HG03432 (cell line): Measurements from ENCODE around the gene IQSEC3.

ENCODE experiments used
- ATAC-seq: cut with Tn5 transposase; IDR thresholded peaks from one replicate; pipeline ENCODE4 v1.9.1; 2021; ENCODE audit warnings: mild to moderate bottlenecking, moderate library complexity; ENCODE audit not compliant: unreplicated experiment

IQSEC3 gene

GRCh38 chr12:78981-79380, 12.4 kb downstream of the IQSEC3 start:
- no peak for ATAC-seq

GRCh38 chr12:80681-81190, 14.2 kb downstream of the IQSEC3 start:
- no peak for ATAC-seq

GRCh38 chr12:82740-83139, 16.2 kb downstream of the IQSEC3 start:
- ATAC-seq: no peak

DNA sequence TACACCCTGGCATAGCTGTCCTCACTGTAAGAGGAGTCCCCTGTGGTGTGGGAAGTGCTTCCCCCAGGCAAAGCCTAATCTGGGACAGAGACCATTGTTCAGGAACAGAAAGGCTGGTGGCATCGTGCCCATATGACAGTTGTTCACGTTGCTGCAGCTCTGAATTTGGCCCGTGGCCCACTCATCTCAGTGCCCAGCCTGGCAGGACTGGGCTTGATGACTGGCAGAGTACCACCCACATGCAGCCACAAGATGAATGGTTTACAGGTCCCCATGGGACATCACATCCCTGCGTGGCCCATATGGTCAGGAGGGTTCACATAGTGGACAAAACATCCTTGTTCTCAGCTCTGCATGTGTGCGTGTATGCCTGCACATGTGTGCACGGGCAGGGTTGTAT, 17.5 kb downstream of the IQSEC3 start:
- no peak for ATAC-seq

DNA sequence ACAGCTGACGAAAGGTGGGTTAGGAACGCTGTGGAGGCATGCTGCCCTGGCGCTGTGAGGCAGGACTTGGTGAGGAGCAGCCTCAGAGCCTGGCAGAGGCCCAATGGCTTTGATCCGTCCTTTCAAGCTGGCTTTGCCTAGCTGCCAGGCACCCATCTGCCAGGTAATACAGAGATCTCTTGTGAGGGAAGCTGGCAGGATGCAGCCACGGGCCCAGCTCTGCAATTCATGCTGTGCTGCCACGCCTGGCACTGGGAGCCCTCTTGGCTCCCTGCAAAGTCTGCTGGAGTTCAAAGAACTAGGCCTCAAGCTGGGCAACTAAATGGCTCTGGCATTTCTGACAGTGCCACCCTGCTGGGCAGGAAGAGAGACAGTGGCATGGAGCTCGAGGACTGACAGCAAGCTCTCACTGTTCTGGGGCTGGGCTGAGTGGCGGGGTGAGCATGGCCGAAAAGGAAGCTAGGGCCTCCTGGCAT, 18.7 kb downstream of the IQSEC3 start:
- no peak for ATAC-seq

- ATAC-seq: no peak
These were observed 20.7 kb downstream of the IQSEC3 start for GRCh38 chr12:87315-87714.

DNA sequence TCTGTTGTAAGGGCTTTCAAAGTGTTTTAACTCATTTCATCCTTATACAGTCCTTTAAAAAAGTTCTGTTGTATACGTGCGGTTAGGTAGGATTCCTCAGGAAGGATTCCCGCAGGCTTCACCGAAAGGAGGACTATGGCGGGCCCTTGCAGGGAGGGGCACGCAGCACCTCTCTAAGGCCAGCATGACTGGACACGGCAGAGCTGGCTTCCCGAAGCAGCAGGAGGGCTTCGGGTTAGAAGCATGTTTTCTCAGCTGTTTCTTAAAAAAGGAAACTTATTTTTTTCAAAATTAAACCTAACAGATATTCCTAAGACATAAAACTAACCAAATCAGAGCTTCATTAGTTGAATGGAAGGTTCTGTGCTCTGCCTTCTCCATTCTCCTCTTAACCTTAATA, 21.3 kb downstream of the IQSEC3 start:
- ATAC-seq: no peak

- no peak for ATAC-seq
These were observed 23.1 kb downstream of the IQSEC3 start for GRCh38 chr12:89653-90052.

DNA sequence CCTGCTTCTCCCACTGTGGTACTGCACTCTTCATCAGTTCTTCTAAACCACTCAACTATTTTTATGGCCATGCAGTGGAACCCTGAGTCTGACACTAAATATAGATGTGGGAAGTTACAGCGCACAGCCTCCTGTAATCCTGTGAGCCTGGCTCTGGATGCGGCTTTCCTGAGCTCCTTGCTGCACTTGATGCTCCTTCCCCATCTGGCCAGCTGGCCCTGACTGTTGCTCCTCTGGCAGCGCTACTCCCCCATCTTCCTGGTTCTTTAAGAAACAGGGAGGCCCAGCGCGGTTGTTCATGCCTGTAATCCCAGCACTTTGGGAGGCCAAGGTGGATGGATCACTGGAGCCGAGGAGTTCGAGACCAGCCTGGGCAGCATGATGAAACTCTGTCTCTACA, 24.6 kb downstream of the IQSEC3 start:
- ATAC-seq: no peak

DNA sequence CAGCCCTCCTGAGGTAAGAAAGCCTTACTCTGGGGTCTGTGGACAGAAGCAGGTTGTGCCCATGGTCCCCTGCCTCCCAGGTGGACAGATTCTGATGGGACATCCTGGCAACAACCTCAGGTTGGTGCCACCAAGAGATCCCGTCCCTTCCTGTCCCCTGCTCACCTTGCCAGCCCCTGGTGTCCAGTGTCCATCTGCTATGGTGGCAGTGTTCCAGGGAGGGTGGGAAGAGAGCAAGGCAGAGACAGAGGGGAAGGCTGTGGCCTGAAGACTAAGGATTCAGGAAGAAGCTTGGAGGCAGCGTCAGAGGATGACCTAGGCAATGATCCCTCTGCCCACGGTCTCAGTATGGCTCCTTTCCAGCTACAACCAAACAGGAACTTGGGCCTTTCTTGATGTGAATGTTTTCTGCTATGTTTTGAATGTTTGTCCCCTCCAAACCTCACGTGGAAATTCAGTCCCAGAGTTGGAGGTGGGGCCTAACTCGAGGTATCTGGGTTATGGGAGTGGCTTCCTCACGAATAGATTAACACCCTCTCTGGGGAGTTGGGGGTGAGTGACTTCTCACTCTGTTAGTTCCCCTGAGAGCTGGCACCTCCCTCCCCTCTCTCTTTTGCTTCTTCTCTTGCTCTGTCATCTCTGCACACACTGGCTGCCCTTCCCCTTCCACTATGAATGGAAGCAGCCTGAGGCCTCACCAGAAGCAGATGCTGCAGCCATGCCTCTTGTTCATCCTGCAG, 26.9 kb downstream of the IQSEC3 start:
- ATAC-seq: no peak

DNA sequence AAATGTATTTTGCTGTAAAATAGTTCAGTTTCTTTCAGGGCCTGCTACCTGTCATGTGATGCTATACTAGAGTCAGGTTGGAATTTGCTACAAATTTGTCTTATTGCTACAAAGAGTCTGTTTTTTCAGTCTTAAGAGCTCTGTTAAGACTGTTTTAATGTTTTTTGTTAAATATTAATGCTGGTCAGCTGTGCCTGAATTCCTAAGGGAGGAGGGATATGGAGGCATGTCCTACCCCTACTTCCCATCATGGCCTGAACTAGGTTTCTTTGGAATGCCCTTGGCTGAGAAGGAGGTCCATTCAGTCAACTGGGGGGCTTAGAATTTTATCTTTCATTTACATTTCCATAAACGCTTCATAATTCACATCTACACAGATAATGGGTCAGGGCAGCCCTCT, 30.0 kb downstream of the IQSEC3 start:
- no peak for ATAC-seq

GRCh38 chr12:98924-99352, 32.4 kb downstream of the IQSEC3 start:
- ATAC-seq: no peak

- ATAC-seq: no peak
These were observed 33.0 kb downstream of the IQSEC3 start for GRCh38 chr12:99605-100004.

- no peak for ATAC-seq
These were observed 35.7 kb downstream of the IQSEC3 start for GRCh38 chr12:101969-102878.

- no peak for ATAC-seq
These were observed 36.3 kb downstream of the IQSEC3 start for GRCh38 chr12:102879-103168.

DNA sequence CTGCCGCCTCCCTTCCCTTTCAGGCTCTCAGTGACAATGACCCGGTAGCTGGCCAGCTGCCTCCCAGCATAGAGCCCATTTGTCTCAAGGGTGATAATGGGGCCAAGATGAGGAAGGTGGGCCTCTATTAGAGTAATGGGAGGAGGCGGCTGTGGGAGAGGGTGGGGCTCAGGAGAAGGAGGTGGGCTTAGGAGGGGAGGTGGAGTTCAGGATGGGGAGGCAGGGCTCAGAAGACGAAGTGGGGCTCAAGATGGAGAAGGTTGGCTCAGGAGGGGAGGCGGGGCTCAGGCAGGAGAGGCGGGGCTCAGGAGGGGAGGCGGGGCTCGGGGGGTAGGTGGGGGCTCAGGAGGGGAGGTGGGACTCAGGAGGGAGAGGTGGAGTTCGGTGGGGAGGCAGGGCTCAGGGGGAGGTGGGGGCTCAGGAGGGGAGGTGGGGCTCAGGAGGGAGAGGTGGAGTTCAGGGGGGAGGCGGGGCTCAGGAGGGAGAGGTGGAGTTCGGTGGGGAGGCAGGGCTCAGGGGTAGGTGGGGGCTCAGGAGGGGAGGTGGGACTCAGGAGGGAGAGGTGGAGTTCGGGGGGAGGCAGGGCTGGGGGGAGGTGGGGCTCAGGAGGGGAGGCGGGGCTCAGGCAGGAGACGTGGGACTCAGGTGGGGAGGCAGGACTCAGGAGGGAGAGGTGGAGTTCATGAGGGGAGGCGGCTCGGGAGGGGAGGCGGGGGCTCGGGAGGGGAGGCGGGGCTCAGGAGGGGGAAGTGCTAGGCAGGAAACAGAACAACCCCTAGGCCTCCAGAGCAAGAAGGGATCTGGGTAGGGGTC, 36.8 kb downstream of the IQSEC3 start:
- no peak for ATAC-seq

DNA sequence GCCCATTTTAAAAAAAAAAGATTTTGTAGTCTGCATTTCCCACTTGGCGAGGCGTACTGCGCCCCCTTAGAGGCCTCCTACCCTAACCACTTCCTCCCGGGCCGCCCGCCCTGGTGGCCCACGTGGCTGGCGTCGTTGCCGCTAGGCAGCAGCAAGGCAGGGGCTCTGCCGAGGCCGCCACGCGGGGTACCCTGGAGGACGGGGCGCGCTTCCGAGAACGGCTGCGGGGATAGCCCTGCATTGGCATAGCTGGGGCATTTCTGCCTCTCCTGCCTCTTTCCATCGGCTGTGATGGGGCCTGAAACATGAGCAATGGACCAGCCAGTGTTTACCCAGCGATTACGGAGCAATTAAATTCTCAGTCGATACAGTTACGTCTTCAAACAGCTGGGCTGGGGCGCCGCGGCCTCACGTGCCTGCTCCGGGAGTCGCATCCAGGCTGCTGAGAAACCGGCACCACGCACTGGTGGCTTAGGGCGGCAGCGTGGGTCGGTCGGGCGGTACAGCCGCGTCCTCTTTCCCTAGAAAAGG, 38.0 kb downstream of the IQSEC3 start:
- no peak for ATAC-seq

DNA sequence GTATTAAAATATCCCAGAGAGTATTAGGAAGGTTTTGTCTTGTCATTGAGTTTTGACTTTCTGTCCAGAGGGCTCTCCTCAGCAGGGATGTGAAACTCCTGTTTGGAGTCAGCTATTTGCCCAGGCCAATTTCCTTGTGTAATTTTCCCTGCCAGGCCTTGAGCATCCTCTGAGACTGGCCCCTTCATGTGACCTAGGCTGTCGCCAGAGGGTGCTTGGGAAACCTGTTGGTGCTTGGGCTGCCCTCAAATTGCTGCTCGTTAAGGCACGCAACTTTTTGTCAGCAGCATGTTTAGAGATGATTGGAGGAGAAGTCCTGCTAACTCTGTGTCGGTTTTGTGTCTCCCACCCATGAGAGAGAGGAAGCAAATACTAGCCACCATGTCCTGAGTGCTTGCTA, 39.1 kb downstream of the IQSEC3 start:
- ATAC-seq: no peak

DNA sequence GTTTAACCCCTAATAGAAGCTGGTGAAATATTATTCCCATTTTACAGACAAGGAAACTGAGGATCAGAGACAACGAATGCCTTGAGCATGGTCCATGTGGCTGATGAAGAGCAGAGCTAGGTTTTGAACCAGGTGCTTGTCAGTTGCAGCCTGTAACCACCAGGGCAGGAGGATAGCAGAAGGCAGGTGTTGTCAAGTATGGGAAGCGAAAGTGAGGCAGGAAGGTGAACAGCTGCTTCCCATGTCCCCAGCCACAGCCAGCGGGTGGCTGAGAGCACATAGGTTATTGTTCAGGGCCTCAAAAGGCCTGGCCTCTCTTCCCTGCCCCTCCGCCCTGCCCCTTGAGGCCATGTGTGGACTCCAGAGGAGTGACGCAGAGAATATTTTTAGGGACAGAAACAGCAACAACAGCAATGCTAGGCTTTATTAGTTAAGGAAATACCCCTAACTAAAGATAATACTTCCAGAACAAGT, 39.6 kb downstream of the IQSEC3 start:
- peak; percentile 91 for ATAC-seq

DNA sequence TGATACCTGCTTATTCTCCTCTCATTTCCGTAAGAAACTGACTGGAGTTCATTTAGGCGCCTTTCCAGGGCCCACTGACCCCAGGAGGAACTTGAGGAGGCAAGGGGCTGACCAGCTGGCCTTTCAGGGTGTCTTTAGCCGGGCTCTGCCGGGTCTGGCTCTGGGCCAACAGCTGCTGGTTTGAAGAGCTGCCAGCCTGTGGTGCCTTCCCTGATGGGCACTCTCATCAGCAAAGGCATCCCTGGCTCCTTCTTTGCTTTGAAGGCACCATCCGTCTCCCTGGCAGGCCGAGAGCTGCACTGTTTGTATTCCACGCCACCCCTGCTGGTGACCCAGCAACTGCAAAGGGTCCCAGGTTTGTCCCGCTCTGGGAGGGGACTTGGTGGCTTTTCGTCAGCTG, 42.0 kb downstream of the IQSEC3 start:
- ATAC-seq: no peak

- no peak for ATAC-seq
These were observed 42.9 kb downstream of the IQSEC3 start for GRCh38 chr12:109446-109845.
